ENCODE data around the gene YARS1.

Gene YARS1

GRCh38 chr1:32766328-32766972 is 50.7 kb downstream of the YARS1 start:
- no peak for DNase-seq (ENCODE audit: extremely low read depth in 1 of 2, low read depth in 1 of 2)

- DNase-seq (ENCODE audit: extremely low read depth in 1 of 2, low read depth in 1 of 2): no peak
Observed at GRCh38 chr1:32765570-32766327, 51.4 kb downstream of the YARS1 start.

- DNase-seq (ENCODE audit: extremely low read depth in 1 of 2, low read depth in 1 of 2): no peak
Observed at GRCh38 chr1:32764826-32765569, 52.2 kb downstream of the YARS1 start.

- DNase-seq (ENCODE audit: extremely low read depth in 1 of 2, low read depth in 1 of 2): no peak
Observed at GRCh38 chr1:32763221-32763620, 53.9 kb downstream of the YARS1 start.

- DNase-seq (ENCODE audit: extremely low read depth in 1 of 2, low read depth in 1 of 2): no peak
Observed at GRCh38 chr1:32761936-32762335, 55.2 kb downstream of the YARS1 start.

- peak in 1 of 2 donors; percentile 32 for DNase-seq (ENCODE audit: extremely low read depth in 1 of 2, low read depth in 1 of 2)
Observed at GRCh38 chr1:32761253-32761877, 55.8 kb downstream of the YARS1 start.

GRCh38 chr1:32759997-32760623 is 57.0 kb downstream of the YARS1 start:
- no peak for DNase-seq (ENCODE audit: extremely low read depth in 1 of 2, low read depth in 1 of 2)

- no peak for DNase-seq (ENCODE audit: extremely low read depth in 1 of 2, low read depth in 1 of 2)
Observed at GRCh38 chr1:32759521-32759981, 57.6 kb downstream of the YARS1 start.

- DNase-seq (ENCODE audit: extremely low read depth in 1 of 2, low read depth in 1 of 2): no peak
Observed at GRCh38 chr1:32758795-32759430, 58.2 kb downstream of the YARS1 start.

- no peak for DNase-seq (ENCODE audit: extremely low read depth in 1 of 2, low read depth in 1 of 2)
Observed at GRCh38 chr1:32758177-32758794, 58.9 kb downstream of the YARS1 start.

- no peak for DNase-seq (ENCODE audit: extremely low read depth in 1 of 2, low read depth in 1 of 2)
Observed at GRCh38 chr1:32757213-32757895, 59.8 kb downstream of the YARS1 start.

GRCh38 chr1:32755810-32756159 is 61.4 kb downstream of the YARS1 start:
- DNase-seq (ENCODE audit: extremely low read depth in 1 of 2, low read depth in 1 of 2): no peak

- DNase-seq (ENCODE audit: extremely low read depth in 1 of 2, low read depth in 1 of 2): no peak
Observed at GRCh38 chr1:32755098-32755809, 61.9 kb downstream of the YARS1 start.

- peak in 1 of 2 donors; percentile 31 for DNase-seq (ENCODE audit: extremely low read depth in 1 of 2, low read depth in 1 of 2)
Observed at GRCh38 chr1:32754317-32755097, 62.7 kb downstream of the YARS1 start.

GRCh38 chr1:32753532-32754316 is 63.4 kb downstream of the YARS1 start:
- peak; percentile 19 to 37 for DNase-seq (ENCODE audit: extremely low read depth in 1 of 2, low read depth in 1 of 2)

- no peak for DNase-seq (ENCODE audit: extremely low read depth in 1 of 2, low read depth in 1 of 2)
Observed at GRCh38 chr1:32749771-32750170, 67.4 kb downstream of the YARS1 start.

- DNase-seq (ENCODE audit: extremely low read depth in 1 of 2, low read depth in 1 of 2): no peak
Observed at GRCh38 chr1:32749332-32749731, 67.8 kb downstream of the YARS1 start.

Measured in stimulated activated CD8-positive, alpha-beta memory T cell treated with anti-CD3 and anti-CD28 coated beads, Interleukin-7, amount 100 ng/mL, for 48 hours (primary cell).